HG02610 (cell line): Measurements from ENCODE around the gene MT1B.

Experiments used
- ATAC-seq: cut with Tn5 transposase; IDR thresholded peaks from one replicate; pipeline ENCODE4 v1.9.1; 2021; ENCODE audit warnings: mild to moderate bottlenecking, moderate library complexity; ENCODE audit not compliant: unreplicated experiment

The MT1B gene

DNA sequence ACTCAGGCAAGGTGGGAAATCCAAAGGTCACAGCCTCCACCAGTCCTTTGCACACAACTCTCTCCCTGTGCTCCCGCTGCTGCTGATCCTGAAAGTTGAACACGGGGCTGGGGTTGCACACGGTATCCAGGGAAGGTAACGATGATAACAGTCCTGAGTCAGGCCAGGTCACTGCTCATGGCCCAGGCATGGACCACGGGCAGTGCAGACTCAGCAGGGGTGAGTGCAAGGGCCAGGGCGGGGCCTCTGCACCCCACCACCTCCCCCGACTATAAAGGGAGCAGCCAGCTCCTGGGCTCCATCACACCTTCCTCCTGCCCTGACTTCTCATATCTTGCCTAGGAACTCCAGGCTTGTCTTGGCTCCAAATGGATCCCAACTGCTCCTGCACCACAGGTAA, at the start of gene MT1B:
Gene MT1B (plus strand): TSS at position 301 of the 400 bp plus-strand sequence. CDS start 68 bp downstream, at position 369.
- no peak for ATAC-seq

DNA sequence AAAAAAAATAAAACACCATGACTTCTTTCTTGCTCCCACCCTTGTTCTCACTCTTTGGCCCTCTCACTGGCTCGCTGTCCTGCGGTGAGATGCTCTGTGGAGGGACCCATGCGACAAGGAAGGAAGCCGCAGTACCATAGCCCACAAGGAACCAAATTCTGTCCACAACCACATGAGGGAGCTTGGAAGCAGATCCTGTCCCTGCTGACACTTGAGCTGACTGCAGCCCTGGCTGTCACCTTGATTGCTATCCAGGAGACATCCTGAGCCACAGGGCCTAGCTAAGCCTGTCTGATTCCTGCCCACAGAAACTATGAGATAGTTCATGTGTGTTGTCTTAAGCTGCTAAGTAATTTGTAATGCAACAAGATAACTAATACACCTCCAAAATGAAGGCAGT, 48.1 kb upstream of the MT1B start:
- ATAC-seq: no peak

DNA sequence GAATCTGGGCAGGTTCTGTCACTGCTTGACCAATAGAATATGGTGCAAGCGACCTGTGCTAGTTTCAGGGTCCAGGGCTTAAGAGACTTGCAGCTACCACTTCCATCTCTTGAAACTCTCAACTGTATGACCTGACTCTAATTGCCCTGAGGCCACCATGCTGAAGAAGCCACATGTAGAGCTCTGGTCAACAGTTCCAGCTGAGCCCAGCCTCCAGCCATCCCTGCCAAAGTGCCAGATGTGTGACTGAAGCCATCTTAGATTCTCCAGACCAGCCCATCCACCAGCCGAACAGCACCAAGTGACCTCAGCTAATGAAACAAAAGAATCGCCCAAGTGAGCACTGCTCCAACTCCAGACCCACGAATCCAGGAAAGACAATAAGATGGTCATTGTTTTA, 46.7 kb upstream of the MT1B start:
- ATAC-seq: no peak

DNA sequence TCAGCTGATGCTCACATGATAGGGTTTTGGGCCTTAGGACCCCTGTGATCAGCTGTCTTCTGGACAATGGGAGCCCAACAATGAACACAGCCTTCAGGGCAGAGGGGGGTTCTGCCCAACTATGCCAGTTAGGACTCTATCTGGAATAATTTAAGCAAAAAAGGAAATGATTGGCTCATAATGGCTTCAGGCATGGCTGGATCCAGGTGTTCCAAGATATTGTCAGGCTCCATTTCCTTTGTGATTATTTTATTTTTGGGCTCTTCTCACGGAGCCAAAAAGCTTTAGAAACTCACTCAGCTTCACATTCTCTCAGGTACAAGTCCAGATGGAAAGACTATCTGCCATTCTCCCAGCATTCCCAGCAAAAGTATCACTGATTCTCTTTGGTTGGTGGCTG, 46.2 kb upstream of the MT1B start:
- no peak for ATAC-seq

DNA sequence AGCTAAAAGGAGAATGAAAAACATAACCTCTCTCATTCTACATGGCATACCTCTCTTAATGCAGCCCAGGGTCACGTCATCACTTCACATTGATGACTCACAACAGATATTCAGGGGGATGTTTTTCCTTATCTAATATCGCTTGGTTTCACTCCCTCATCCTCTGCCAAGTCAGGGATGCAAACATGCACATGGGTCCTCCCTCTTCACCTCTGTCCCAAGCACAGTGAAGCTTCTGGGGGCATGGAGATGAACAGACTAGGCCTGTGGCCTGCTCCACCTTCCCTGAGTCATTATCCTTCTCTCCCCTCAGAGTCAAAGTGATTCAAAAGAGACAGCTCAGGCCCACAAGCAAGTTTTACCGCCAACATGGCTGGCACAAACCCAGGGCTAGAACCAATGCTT, 45.6 kb upstream of the MT1B start:
- no peak for ATAC-seq

DNA sequence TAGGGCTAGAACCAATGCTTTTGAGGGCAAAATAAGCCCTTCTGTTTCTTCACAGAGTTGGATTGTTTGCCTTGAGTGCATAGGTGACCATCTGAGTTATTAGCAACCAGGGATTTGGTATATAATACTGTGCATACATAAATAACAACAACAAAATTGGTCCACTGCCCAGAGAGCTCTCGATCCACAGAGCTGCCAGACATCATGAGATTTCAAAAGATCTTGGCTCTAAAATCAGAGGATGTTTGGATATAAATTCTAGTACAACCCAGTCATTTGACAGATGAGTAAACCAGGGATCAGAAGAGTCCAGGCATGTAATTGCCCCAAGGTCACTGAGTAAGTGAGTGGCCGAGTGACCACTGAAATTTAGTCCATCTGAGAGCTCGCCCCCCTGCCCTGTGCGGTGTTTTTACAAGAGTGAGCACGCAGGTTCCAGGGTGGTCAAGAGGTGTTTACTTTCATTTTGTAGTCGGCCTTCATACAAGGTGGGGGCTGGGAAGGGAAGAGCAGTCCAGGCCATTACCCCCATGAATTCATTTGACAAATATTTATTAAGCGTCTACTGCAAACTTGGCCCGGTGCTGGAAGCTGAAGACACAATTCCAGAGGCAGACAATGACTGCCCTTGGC, 45.1 kb upstream of the MT1B start:
- no peak for ATAC-seq

DNA sequence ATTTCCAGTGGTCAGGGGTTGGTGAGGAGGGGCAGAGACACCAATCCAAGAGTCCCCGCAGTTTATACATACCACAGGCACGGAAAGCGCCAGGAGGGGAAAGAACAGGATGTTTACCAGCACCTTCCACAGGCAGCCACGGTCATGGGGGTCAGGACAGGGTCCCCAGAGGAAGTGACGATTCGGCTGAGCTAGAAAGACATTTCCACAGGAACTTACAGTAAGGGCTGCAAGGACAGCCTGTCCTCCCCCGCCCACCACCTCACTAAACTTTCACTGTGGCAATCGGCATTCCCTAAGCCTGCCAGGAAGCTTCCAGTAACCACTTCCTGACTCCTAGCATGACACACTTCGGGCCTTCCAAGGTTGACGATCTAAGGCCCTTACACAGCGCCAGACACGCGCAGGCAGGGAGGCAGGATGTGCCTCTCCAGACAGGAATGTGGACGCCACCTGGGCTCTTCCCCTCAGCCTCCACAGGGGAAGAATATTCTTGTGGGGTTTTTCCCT, 44.5 kb upstream of the MT1B start:
- no peak for ATAC-seq

DNA sequence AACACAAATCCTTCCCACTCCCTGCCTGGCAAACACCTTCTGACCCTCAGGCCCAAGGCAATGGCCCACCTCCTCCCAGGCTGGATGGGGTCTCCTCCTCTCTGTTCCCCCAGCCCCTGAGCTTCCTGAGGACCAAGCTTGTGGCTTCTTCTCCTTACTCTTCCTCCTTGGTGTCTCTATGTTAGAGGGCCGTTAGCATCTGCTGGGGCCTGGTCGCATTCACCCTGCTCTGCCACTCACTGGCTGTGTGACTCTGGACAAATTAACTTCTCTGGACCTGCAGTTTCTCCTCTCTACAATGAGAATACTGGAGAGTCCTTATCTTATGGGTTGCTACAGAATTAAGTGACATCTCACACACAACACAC, 44.0 kb upstream of the MT1B start:
- no peak for ATAC-seq

DNA sequence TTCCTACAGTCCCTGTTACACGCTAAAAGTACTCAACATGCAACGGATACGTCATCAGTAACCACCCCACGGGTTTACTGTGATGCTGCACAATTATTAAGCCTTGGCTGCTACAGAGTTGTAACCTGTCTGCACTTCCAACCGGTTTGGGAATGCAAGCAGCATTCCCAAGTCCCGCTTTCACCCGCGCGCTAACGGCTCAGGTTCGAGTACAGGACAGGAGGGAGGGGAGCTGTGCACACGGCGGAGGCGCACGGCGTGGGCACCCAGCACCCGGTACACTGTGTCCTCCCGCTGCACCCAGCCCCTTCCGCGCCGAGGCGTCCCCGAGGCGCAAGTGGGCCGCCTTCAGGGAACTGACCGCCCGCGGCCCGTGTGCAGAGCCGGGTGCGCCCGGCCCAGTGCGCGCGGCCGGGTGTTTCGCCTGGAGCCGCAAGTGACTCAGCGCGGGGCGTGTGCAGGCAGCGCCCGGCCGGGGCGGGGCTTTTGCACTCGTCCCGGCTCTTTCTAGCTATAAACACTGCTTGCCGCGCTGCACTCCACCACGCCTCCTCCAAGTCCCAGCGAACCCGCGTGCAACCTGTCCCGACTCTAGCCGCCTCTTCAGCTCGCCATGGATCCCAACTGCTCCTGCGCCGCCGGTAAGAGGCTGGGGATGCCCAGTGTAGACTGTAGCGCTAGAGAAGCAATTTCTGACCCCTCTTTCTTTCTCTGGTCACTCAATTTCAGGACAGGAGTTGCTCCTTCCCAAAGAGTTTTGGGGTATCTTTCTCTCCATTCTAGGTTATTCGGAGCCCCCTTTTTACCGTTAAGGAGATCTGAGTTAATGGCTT, 43.4 kb upstream of the MT1B start, which contains the start of gene MT2A:
Gene MT2A (plus strand): TSS at position 542 of the 833 bp plus-strand sequence. CDS start 72 bp downstream, at position 614.
- ATAC-seq: peak; percentile 87

DNA sequence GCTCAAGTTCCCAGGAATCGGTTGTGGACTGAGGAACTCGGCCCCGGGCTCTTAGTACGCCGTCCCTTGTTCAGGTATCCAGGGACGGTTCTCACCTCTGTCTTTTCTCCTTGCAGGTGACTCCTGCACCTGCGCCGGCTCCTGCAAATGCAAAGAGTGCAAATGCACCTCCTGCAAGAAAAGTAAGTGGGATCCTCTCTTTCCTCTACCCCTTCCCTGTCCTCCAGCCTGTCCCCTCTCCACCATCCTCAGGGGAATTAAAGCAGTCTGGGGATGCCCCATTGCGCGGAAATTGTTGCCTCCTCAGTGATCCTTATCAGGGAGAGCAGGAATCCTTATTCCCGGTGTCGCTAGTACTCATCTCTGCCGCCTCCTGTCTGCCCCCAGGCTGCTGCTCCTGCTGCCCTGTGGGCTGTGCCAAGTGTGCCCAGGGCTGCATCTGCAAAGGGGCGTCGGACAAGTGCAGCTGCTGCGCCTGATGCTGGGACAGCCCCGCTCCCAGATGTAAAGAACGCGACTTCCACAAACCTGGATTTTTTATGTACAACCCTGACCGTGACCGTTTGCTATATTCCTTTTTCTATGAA, 42.7 kb upstream of the MT1B start:
- ATAC-seq: no peak

DNA sequence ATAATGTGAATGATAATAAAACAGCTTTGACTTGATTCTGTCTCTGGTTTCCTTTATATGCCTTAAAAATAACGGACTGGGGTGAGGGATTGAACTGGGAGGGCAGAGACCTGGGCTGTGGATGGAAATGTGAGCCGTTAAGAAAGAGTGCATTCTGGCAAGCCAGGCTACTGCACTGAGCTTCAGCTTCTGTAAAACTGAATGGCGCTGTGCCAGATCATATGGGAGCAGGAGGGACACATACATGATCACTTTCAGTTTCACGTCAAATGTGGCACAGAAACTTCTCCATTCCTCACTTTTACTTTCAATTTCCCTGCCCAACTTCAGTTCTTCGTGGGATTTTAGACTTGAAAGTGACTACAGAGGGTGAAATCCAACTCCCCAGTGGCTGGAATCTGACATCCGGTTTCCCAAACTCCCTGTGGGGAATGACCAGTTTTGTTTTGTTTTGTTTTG, 42.2 kb upstream of the MT1B start:
- ATAC-seq: peak; percentile 34

DNA sequence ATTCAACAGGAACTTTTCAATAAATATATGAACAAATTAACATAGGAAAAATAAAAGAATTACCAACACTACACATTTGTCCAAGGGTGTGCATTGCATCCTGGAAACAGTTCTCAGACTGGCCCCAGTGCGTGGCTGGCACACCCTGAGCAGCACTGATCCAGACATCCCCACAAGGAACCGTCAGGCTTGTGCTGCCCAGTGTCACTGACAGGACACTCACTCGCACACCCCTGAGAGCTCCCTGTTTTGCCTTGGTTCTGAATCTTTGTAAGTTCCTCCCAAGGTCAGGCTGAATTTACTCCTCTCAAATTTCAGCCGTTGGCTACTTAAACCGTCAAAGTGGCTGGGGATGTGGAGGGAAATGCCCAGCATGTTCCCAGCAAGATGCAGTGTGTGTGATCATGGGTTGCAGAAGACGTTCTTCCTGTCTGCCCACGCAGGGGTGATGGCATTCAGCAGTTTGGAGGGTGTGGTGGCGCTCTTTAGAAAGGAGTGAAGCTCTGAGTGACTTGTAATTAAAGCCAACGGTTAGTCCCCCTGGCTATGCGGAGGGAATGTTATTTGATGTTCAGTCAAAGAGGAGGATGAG, 41.6 kb upstream of the MT1B start:
- ATAC-seq: peak; percentile 24

DNA sequence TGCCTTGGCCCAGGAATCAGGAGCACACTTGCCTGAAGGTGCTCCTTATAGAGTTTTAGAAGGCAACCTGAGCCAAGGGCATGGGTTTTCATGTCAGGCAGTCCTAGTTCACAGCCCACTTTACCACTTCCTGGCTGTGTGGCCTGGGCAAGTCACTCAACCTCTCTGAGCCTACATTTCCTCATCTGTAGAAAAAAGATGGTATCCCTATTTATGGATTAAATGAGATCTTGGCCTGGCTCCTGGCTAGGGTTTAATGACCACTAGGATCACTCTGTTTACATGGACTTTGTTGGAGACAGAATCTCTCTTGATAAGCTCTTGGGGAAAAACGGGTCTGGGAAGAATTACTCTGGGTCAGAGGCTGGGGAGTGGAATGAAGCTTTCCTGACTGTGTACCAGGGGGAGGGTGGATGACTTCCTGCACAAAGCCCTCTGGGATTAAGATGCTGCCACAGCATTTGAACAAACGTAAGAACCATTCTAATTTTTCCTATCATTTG, 41.0 kb upstream of the MT1B start:
- no peak for ATAC-seq

DNA sequence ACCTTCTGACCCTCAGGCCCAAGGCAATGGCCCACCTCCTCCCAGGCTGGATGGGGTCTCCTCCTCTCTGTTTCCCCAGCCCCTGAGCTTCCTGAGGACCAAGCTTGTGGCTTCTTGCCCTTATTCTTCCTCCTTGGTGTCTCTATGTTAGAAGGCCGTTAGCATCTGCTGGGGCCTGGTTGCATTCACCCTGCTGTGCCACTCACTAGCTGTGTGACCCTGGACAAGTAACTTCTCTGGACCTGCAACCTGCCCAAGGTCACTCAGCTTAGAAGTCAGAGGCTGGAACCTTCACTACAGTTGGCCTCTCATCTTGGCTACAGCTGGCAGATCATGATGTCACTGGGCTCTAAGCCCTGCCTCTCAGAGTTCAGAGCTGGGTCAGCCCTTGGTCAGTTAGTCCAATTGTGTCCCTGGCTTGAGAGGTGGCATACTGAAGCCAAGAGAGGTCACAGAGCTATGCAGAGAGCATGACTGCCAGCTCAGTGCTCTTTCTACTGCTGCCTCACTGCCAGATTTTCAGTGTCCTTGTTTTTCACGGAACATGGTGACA, 40.3 kb upstream of the MT1B start:
- ATAC-seq: no peak

DNA sequence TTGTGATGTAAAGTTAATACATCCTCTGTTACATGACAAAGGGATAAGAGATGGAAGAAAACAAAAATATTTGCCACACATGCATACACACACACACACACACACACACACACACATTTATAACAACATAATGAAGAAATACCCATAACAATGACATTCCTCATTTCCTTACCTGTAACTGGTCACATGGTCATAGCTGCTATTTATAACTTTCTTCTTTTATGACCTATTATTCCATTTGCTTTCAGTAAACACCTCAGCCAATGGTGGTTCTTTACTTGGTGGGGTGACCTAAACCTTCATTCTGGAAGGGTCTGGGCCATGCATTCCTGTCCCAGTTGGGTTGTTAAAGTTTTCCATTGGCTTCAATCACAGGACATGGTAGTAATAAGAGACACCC, 38.0 kb upstream of the MT1B start:
- ATAC-seq: no peak

DNA sequence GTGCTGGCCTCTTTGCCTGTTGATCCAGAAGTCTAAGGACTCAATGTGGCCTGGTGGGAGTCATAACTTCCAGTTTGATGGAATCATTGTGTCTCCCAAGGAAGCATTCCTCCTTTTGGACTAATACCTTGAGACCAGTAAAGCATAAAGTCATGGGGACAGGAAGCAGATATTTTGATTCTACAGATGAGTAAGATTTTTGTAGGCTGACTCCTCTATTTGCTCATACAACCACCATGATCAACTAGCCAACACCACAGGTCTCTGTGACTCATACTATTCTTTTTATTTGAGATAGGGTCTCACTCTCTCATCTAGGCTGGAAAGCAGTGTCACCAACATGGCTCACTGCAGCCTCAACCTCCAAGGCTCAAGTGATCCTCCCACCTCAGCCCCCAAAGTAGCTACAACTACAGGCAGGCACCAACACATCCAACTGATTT, 37.1 kb upstream of the MT1B start:
- peak; percentile 72 for ATAC-seq

DNA sequence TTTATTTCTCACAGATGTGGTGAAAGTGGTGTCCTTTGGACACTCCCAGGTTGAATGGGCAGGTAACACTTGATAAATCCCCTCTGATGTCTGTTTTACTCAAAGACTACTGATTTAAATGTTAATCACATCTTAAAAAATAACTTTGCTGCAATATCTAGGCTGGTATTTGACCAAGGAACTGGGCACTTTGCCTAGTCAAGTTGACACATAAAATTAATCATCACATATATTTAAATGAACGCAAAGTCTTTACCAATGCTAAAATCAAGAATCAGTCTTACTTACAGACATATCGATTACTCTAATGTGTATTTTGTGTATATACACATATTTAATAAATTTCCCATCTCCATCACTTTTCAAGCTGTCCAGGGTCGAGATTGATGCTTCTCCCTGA, 36.3 kb upstream of the MT1B start:
- no peak for ATAC-seq

DNA sequence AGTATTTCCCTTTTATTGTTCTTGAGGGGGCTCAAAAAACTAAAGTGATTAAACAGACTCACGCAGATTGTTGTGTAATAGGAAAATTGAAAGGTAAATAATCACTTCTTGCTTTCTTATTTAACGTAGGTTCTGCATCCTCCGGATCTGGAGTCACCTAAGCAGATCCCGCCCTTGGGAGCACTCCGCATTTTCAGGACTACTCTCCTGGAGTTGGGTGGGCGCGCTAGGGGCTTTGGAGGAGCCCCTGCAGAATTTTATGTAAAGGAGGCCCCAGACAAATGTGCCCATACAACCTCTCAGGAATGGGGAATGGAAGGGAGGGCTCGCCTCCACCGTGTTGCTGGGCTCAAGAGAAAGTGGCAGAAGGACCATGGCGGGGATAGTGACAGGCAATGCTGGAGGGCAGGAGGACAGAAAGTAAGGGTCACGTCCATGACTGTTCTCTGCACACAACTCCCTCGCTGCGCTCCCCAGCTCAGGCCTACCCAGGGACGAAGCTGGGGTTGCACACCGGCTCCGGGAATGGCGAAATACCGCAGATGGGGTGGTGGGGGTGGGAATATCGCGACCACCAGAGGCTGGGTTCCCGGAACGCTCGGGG, 35.0 kb upstream of the MT1B start:
- no peak for ATAC-seq

DNA sequence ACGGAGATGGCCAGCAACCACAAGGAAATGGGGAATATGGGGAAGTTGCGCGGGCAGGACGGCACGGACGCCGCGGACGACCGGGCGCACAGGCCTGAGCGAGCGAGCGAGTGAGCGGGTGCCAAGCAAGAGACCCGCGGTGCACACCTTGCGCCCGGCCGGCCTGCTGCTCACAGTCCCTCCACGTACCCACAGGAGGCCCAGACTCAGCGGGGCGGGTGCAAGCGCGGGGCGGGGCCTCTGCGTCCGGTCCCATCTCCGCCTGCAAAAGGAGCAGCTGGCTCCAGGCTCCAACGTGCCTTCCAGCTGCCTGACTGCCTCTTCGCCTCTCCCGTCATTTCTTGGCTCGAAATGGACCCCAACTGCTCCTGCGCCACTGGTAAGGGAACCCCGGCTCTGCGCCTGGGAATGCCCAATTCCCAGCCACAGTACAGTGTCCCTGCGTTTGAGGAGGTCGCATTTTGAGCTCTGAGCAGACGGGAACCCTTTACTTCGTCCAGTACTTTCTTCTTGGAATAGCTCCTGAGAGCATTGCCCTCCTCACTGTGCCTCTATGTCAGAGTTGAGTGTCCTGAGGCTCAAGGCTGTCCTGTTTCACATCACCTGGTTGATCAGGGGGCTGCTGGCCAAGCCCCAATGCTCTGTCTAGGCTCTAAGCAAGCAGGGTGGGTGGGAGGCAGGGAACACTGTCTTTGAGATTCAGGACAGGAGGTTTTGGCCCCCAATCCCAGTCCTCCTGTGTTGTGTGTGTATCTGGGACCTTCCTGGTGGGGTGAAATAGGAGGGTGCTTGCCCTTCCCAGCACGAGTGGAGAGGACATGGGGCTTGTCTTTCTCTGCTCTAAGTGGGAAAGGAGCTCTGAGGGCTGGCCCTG, 34.2 kb upstream of the MT1B start:
- no peak for ATAC-seq
